HFF-Myc (cell line): ENCODE data around the gene GRAMD2B.
A peak's percentile ranks its signal among the peaks of the same experiment; 100 is the strongest.

Experiments used
- DNase-seq: peaks from one replicate; pipeline ENCODE4 v3.0.0-alpha.2; 2011; ENCODE audit warnings: low read depth; ENCODE audit errors: extremely low read depth
- H3K4me3 ChIP-seq: replicated peaks from 2 replicates; pipeline ENCODE4 v1.5.1; 2011; ENCODE audit warnings: low read depth, mild to moderate bottlenecking, control low read depth, low read length
- TF ChIP-seq, protein P1 (sequence below): IDR thresholded peaks from 2 replicates; pipeline ENCODE4 v1.5.1; 2012; ENCODE audit warnings: mild to moderate bottlenecking, low read depth, low read length, control low read depth; ENCODE audit errors: missing control alignments

Gene GRAMD2B

DNA sequence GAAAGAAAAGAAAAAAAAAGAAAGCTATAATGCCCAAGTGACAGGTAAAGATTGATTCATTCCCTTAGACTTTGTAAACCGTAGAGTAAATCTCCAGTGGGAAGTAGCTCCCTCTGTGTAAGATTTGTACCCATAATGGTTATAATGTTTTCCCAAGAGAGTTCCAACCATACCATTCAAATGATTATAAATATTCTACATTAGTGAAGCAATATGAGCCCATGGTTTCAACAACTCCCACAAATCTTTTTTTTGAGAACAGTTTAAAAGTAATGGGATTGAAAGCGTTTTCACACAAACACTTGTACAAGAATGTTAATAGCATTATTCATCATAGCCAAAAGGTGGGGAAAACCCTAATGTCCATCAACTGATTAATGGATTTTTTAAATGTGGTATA lies 58.0 kb downstream of the GRAMD2B start:
- no peak overlapping the region for H3K4me3 ChIP-seq
- DNase-seq = no peak
- TF ChIP-seq, protein P1, sequence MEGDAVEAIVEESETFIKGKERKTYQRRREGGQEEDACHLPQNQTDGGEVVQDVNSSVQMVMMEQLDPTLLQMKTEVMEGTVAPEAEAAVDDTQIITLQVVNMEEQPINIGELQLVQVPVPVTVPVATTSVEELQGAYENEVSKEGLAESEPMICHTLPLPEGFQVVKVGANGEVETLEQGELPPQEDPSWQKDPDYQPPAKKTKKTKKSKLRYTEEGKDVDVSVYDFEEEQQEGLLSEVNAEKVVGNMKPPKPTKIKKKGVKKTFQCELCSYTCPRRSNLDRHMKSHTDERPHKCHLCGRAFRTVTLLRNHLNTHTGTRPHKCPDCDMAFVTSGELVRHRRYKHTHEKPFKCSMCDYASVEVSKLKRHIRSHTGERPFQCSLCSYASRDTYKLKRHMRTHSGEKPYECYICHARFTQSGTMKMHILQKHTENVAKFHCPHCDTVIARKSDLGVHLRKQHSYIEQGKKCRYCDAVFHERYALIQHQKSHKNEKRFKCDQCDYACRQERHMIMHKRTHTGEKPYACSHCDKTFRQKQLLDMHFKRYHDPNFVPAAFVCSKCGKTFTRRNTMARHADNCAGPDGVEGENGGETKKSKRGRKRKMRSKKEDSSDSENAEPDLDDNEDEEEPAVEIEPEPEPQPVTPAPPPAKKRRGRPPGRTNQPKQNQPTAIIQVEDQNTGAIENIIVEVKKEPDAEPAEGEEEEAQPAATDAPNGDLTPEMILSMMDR = no peak

DNA sequence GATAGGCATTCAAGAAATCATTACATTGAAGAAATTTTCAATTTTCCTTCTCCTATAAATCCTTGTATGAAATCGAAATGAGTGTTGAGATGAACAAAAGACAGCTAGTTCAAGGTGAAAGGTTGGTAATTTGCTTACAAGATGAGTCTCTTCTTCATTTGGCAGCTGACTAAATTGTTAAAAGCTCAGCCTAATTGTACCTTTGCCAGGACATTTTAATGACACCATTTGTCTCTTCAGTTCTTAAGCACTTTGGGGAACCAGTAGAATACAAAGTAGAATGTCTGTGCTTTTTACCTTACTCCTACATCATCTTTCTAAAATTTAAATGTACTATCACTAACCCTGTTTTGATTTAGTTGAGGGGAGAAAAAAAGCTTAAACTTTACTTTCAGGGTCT lies 59.4 kb downstream of the GRAMD2B start:
- DNase-seq = no peak
- H3K4me3 ChIP-seq = no peak overlapping the region
- TF ChIP-seq, protein P1 = no peak

DNA sequence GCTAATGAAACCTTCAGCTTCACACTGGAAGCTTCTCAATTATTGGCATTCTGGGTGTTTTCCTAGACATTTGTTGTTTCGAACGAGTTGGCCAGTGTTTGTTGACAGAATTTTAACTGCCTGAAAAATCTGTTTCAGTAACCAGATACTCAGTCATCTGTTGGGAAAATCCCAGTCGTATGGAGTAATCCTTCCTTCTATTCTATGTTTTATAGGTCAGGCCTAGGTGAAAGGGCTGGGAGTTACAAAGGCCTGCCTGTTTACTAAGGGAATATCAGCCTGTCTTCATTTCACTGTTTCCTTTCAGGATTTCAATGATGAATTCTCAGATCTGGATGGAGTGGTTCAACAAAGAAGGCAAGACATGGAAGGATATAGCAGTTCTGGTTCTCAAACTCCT lies 59.9 kb downstream of the GRAMD2B start:
- no peak overlapping the region for H3K4me3 ChIP-seq
- DNase-seq = peak; percentile 21
- TF ChIP-seq, protein P1 = no peak

DNA sequence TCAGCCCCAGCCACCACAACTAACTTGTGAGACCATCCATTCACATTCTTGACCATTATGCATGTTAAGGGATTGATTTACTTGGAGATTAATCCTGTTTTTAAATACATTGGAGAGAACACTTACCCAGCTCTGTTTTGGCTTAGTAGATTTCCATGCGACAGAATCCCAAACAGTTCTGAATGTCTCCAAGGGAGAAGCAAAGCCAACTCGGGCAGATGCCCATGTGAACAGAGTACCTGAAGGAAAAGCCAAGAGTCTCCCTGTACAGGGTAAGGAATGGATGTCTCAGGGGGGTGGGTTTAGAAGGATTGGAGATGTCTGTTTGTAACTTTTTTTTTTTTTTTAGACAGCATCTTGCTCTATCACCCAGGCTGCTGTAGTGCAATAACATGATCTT lies 61.0 kb downstream of the GRAMD2B start:
- no peak overlapping the region for H3K4me3 ChIP-seq
- TF ChIP-seq, protein P1 = no peak
- DNase-seq = no peak

DNA sequence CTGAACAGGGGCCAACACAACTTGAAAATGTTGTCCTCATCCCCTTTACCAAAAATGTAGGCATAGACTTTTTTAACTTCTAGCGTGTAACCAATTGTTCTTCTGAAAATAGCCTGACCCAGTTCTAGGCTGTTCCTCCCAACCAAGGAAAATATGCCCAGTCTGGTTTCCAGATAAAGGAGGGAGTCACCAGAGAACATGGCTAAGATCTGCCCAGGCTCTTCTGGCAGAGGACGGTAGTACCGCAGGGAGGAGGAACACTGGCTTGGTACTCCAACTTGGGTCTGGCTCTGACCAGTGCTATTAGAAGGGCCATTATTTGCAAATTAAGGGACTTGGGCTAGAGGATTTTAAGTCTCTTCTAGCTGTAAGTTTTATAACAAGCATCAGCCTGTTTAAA lies 63.1 kb downstream of the GRAMD2B start:
- TF ChIP-seq, protein P1 = no peak
- H3K4me3 ChIP-seq = no peak overlapping the region
- no peak for DNase-seq

DNA sequence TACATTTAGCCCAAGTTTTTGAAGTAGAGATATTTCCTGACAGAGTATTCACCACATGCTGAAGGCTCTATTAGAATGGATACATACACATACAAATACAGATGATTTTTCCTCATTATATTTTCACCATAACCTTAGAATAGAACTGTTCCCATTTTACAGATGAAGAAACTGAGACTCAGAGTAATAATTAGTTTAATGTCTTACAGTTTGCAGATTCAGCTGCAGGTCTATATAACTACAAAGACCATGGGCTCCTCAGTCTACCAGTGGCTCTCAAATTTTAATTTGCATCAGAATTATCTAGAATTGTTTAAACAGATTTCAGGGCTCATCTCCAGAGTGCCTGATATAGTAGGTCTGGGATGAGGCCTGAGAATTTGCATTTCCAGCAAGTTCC lies 64.4 kb downstream of the GRAMD2B start:
- H3K4me3 ChIP-seq = no peak overlapping the region
- TF ChIP-seq, protein P1 = no peak
- no peak for DNase-seq

DNA sequence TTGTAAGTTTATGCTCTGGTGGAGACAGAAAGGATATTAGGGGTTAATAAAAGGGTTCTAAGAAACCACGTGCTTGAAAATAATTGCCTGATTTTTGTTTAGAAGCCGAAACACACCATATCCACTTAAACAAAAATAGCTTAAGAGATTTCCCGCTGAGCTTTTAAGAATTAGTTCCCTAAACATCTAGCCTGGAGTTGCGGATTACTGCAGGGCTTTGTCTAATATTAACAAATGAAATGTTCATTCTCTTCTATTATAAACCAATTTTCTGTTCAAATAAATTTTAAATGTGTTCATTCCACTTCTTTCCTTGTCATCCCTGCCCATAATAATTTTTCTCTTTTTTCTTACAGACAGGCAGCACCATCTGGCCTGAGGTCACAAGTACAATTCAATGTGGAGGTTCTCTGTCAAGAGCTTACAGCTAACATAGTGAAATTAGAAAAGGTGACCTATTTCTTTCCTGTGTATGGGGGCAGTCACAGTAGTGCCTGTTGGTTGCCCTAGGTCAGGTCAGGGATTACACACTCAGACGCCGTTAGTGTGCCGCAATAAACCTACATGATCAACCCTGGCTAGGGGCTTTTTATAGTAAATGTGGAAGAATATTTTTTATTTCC lies 65.3 kb downstream of the GRAMD2B start:
- no peak overlapping the region for H3K4me3 ChIP-seq
- TF ChIP-seq, protein P1 = no peak
- no peak for DNase-seq
